Sigmoid colon (tissue), 7 donors: ENCODE results near the gene GFY. TPM values are rescaled to one million over a fixed set of nuclear protein-coding genes. Genes with fewer than 3 reads are reported as not detected.

Experiments used
- DNase-seq: peaks from one replicate; pipeline ENCODE4 v3.0.0-alpha.2; 2019
- H3K27ac ChIP-seq, 4 donors: fragments of 200-600 bp; sonication (generic); one replicate each; pipeline ENCODE4 v1.5.1; 2016 to 2019; ENCODE audit warnings: mild to moderate bottlenecking in 1 of 4
- H3K27me3 ChIP-seq, 3 donors: fragments of 200-600 bp; sonication (generic); one replicate each; pipeline ENCODE4 v1.5.1; 2019; ENCODE audit warnings: mild to moderate bottlenecking in 1 of 3
- H3K36me3 ChIP-seq, 4 donors: fragments of 200-600 bp; sonication (generic); one replicate each; pipeline ENCODE4 v1.5.1; 2016 to 2019
- H3K4me1 ChIP-seq, 4 donors: fragments of 200-600 bp; sonication (generic); one replicate each; pipeline ENCODE4 v1.5.1; 2017 to 2019
- H3K4me3 ChIP-seq, 4 donors: fragments of 200-600 bp; sonication (generic); one replicate each; pipeline ENCODE4 v1.5.1; 2017 to 2019; ENCODE audit warnings: mild to moderate bottlenecking in 2 of 4, moderate library complexity in 1 of 4
- H3K9me3 ChIP-seq, 4 donors: fragments of 200-600 bp in 3 of 4; sonication (generic) in 3 of 4; one replicate each; pipeline versions ENCODE4 v1.5.1 to v1.6.1; 2013 to 2019
- CTCF ChIP-seq, 4 experiments: fragments of 450-650 bp in 3 of 4; fragments of 200-600 bp in 1 of 4; IDR thresholded peaks; one replicate each; pipeline ENCODE4 v1.5.1; 2016 to 2019; ENCODE audit warnings: antibody characterized with exemption in 4 of 4, mild to moderate bottlenecking in 3 of 4, moderate library complexity in 2 of 4
- EP300 ChIP-seq, 4 donors: sonication (generic); formaldehyde crosslinking; IDR thresholded peaks; one replicate each; pipeline ENCODE4 v1.6.1; 2017; ENCODE audit warnings: antibody characterized with exemption in 4 of 4
- POLR2A ChIP-seq, 2 donors: fragments of 450-650 bp; IDR thresholded peaks; one replicate each; pipeline ENCODE4 v1.6.1; 2016; ENCODE audit warnings: antibody characterized with exemption in 2 of 2, mild to moderate bottlenecking in 2 of 2, moderate library complexity in 2 of 2
- POLR2AphosphoS5 ChIP-seq, 4 donors: sonication (generic); formaldehyde crosslinking; IDR thresholded peaks; one replicate each; pipeline ENCODE4 v1.6.1; 2017; ENCODE audit warnings: antibody characterized with exemption in 4 of 4
- WGBS, 2 donors: extraction: QIAGEN DNeasy Blood & Tissue Kit; methylation state at CpG; one replicate each; pipeline ENCODE4 v1.1.7; 2013; 5-methylcytosine and 5-hydroxymethylcytosine counted together
- intact Hi-C: fragments of 100-400 bp; cut with DNase I; formaldehyde crosslinking; loops from one replicate; pipeline ENCODE4 v1.15.1; 2023
- polyA plus RNA-seq, 3 donors: library from polyadenylated mRNA; stranded (reverse); fragments of 200-250 nt; gene quantifications; one replicate each; pipeline ENCODE4 v1.2.3, GENCODE V29; 2013
- total RNA-seq, 4 donors: library from RNA; depleted of rRNA; stranded (reverse); fragments of >200 nt; gene quantifications; one replicate each; pipeline ENCODE4 v1.1.0, GENCODE V29; 2016
- donor health status: healthy with polysubstance abuse.
- donor health status: Bipolar disorder and iron deficiency.
- donor health status: healthy.

Gene GFY
- total and polyA plus RNA-seq, 7 donors = not detected

- whole genome bisulfite sequencing, 2 donors = 77 to 83% methylated on average over 3 of the region's 3 CpGs
- peaks cover 0 to 27% (median 14%) of the 10 kb centered on the region in 3 donors for H3K27me3 ChIP-seq
- H3K36me3 ChIP-seq = no peaks in the 10 kb centered on the region
- H3K4me1 ChIP-seq = no peaks in the 10 kb centered on the region
- no peaks in the 10 kb centered on the region for H3K9me3 ChIP-seq
- TF ChIP-seq CTCF (IDR thresholded peaks at IDR 0.05) (no peak), POLR2AphosphoS5 (IDR thresholded peaks at IDR 0.05) (no peak), EP300 (IDR thresholded peaks at IDR 0.05) (no peak), POLR2A (IDR thresholded peaks at IDR 0.05) (no peak)
- intact Hi-C loops = no loop called here
- H3K4me3 ChIP-seq = no peak overlapping the region
- no peak overlapping the region for H3K27ac ChIP-seq
- DNase-seq = no peak
These were observed 13.4 kb upstream of the GFY start for GRCh38 chr19:49411681-49412326.

GRCh38 chr19:49413348-49413747 is 11.8 kb upstream of the GFY start:
- H3K9me3 ChIP-seq = no peaks in the 10 kb centered on the region
- H3K4me1 ChIP-seq = no peaks in the 10 kb centered on the region
- peaks cover 0 to 42% (median 28%) of the 10 kb centered on the region in 3 donors for H3K27me3 ChIP-seq
- TF ChIP-seq POLR2A (IDR thresholded peaks at IDR 0.05) (no peak), POLR2AphosphoS5 (IDR thresholded peaks at IDR 0.05) (no peak), CTCF (IDR thresholded peaks at IDR 0.05) (no peak)
- no peak for DNase-seq
- intact Hi-C loops = no loop called here
- H3K4me3 ChIP-seq = no peak overlapping the region
- WGBS, 2 donors = 69 to 78% methylated on average over 9 of the region's 9 CpGs
- no peaks in the 10 kb centered on the region for H3K36me3 ChIP-seq
- no peak overlapping the region for H3K27ac ChIP-seq

- Histone ChIP-seq H3K27ac (no peak overlapping the region), H3K27me3 (peaks cover 5 to 52% (median 37%) of the 10 kb centered on the region in 3 donors), H3K4me3 (no peak overlapping the region), H3K4me1 (no peaks in the 10 kb centered on the region), H3K9me3 (no peaks in the 10 kb centered on the region), H3K36me3 (no peaks in the 10 kb centered on the region)
- TF ChIP-seq CTCF (IDR thresholded peaks at IDR 0.05) (no peak), POLR2AphosphoS5 (IDR thresholded peaks at IDR 0.05) (no peak), EP300 (IDR thresholded peaks at IDR 0.05) (no peak), POLR2A (IDR thresholded peaks at IDR 0.05) (no peak)
- WGBS, 2 donors = 79 to 88% methylated on average over 3 of the region's 3 CpGs
- intact Hi-C loops = no loop called here
- DNase-seq = no peak
These were observed 10.9 kb upstream of the GFY start for GRCh38 chr19:49414256-49414655.

- Histone ChIP-seq H3K27ac (no peak overlapping the region), H3K9me3 (no peaks in the 10 kb centered on the region), H3K36me3 (no peaks in the 10 kb centered on the region), H3K4me1 (no peaks in the 10 kb centered on the region), H3K4me3 (no peak overlapping the region), H3K27me3 (peaks cover 5 to 59% (median 46%) of the 10 kb centered on the region in 3 donors)
- WGBS, 2 donors = 67 to 73% methylated on average over 15 of the region's 15 CpGs
- DNase-seq = no peak
- intact Hi-C loops = no loop called here
- TF ChIP-seq CTCF (IDR thresholded peaks at IDR 0.05) (no peak), EP300 (IDR thresholded peaks at IDR 0.05) (no peak), POLR2AphosphoS5 (IDR thresholded peaks at IDR 0.05) (no peak), POLR2A (IDR thresholded peaks at IDR 0.05) (no peak)
These were observed 9.9 kb upstream of the GFY start for GRCh38 chr19:49415102-49415809.
